NK-92 treated with Interleukin-12 subunit alpha and Interleukin-12 subunit beta, amount 100 ng/mL, for 24 hours (cell line): ENCODE results near the gene HMHB1.

Experiments
- DNase-seq: peaks from one replicate; lab custom pipeline; 2025; lab: John Stamatoyannopoulos, UW

HMHB1 gene

DNA sequence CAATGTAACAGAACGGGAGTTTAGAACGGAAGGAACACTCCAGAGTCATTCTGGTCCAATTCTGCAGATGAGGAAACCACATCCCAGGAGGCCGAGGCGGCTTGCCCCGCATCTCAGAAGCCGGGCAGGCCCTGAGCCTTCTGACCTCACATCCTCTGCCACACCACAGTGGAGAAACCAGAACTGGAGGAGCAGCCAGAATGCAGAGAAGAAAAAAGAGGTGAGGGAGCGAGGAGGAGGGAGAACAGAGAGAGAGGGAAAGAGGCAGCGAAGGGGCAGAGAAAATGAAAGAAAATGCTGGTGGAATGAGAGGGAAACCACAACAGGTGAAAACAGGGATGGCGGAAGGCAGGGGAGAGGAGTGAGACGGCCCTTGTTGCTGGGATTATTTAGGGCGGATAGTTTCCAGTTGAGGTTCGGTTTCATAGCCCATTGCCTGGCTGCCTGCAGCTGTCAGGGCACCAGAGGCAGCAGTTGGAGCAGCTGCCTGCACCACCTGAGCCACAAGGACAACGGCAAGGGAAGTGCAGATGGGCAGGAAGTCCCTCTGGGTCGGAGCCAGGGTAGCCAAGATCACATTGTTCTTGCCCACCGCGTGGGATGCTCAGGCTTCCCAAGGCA lies at the start of gene HMHB1:
Gene HMHB1 (plus strand): TSS at position 77 of the 621 bp plus-strand sequence.
- no peak for DNase-seq

GRCh38 chr5:143762636-143763220 lies 49.2 kb upstream of the HMHB1 start:
- no peak for DNase-seq

DNA sequence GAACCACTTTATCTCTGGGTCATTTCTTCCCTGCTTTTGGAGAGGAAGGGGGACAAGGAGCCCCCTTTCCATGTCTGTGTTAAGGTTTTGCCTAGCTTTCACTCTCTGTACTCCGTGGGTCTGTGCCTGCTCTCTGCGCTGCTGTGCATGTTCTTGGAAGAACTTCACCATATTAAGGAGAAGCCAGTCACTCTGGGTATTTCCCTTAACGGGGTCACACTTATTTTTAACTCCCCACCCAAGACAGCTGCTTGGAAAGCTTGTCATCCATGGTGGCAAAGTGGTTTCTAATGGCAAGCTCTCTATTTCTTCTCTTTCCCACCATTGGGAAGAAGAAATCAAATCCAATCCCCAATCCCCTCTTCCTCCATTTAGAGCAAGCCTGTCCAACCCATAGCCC lies 44.8 kb upstream of the HMHB1 start:
- no peak for DNase-seq

DNA sequence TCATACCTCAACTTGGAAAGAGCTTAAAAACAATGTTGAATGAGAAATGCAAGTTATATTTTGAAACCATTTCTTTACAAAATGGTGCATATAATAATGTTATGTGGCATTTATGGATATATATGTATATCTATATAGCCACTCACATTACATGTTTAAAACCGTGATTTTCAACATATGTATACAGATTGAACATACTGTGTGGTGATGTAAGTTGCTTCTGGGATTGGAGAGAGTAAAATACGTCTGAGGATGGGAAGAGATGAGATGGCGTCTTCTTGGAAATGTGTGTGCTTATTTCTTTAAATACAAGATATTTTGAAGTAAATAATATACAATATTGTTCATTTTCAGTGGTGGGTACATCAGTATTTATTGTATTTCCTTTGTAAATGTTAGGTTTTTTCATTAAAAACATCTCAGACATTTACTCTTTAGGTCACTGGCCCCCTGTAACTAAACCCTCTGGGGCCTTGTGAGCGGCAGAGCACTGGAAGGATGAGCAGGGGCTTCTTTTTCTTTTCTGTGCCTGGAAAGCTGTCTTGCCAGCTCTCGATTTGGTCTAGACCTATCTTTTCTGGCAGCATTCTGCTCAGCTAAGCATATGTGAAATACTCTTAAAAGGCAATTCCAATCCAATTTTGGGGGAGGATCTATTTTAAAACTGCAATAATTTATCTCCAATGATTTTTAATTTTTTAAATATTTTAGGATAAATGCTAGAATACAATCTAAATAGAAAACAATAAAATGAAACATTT lies 42.8 kb upstream of the HMHB1 start:
- no peak for DNase-seq

GRCh38 chr5:143770450-143770849 lies 41.5 kb upstream of the HMHB1 start:
- no peak for DNase-seq

DNA sequence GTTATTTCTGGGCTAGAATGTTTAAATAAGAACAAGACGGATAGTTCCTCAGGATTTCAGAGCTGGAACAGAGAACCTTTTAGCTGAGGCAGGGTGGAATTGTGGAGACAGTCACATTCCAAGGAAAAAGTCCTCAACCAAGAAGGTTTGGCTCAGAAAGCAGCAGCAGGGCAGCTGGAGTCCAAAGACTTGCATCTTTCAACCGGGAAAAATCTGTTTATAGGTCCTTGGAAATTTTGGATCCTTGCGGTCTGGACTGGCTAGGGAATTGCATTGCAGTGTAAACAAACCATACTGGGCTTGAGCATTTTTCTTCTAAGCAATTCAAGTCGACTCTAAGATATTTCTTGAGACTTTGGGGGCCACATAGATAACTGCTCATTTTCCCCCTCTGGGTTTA lies 40.8 kb upstream of the HMHB1 start:
- no peak for DNase-seq

- no peak for DNase-seq
Observed at GRCh38 chr5:143771602-143772001, 40.4 kb upstream of the HMHB1 start.

- DNase-seq: no peak
Observed at GRCh38 chr5:143772621-143773020, 39.3 kb upstream of the HMHB1 start.

DNA sequence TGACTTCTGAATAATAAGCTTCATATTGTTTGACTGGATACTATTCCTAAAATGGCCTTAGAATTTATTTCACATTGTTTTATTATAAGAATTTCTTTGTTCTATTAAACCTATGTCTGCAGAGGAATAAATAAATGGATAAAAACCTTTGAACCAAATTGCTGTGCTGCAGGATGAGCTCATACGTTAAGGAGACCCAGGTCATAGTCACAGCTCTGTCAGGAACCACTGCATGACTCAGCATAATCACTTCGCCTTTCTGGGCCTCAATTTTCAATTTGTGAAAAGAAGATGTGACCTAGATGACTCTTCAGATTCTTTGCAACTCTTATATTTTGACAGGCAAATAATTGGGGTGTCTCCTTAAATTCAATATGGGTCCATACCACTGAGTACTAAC lies 36.7 kb upstream of the HMHB1 start:
- DNase-seq: peak; percentile 6

DNA sequence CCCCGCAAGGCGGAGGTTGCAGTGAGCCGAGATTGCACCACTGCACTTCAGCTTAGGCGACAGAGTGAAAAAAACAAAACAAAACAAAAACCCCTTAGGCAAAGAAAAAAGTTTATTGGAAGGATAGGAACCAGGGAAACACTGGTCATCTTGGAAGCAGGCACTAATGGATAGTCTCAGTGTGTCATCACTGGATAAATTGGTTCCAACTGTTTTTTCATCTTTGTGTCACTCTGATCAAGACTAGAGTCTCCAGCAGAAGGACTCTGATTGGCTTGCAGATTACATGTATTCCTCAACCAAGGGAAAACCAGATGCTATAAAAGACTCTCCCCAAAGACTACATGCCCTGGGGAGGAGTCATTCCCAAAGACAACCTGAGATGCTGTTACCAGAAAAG lies 35.0 kb upstream of the HMHB1 start:
- no peak for DNase-seq

- DNase-seq: no peak
Observed at GRCh38 chr5:143779506-143779905, 32.5 kb upstream of the HMHB1 start.

DNA sequence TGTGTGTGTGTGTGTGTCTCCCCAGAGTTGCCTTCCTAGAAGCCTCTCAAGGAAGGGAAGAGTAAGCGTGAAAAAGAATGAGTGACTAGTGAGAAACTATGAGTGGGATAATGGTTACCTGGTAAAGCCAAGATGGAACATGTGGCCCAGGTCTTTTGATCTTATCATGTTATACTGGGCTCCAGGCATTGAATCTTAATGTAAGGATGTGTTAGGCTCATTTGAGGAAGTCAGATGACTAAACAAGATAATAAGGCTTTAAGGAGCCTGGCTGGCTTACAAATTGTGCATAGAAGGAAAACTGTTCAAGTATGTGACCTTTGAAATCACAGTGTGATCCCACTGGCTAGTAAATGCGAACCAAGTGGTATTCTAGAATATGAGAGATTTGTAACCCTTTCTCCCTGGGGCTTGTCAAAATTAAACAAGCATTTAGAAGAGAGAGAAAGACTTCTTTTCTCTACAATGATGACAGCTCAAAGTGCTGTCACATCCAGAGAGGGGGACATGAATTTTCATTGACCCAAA lies 29.9 kb upstream of the HMHB1 start:
- no peak for DNase-seq

GRCh38 chr5:143782588-143783386 lies 29.2 kb upstream of the HMHB1 start:
- no peak for DNase-seq

GRCh38 chr5:143788401-143788800 lies 23.6 kb upstream of the HMHB1 start:
- DNase-seq: no peak

DNA sequence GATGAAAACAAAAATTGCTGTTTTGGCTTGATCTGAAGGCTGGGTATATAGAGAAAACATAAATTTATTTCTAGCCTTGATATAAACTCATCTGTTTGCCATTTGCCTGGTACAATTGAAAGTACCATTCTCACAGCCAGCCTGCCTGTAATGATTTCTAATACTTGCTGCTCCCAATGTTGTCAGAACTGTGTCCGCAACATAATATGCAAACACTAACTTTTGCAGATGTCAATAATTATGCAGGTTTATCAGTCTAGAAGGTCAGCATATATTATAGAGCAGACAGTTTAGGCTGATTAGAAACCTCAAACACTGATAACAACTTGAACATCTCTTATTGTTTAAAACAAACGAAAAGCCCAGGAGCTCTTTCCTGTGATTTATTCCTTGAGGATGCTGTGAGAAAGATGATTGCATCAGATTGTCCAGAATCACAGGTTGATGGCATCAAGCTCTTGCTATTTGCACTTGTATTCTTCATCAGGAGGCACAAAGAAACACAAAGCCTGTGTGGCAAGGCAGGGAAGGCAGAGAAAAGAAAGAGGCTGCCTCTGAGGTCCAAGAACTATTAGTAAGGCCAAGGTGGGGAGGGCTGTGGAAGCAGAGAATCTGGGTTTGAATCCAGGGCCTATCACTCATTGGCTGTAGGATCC lies 21.4 kb upstream of the HMHB1 start:
- DNase-seq: no peak

DNA sequence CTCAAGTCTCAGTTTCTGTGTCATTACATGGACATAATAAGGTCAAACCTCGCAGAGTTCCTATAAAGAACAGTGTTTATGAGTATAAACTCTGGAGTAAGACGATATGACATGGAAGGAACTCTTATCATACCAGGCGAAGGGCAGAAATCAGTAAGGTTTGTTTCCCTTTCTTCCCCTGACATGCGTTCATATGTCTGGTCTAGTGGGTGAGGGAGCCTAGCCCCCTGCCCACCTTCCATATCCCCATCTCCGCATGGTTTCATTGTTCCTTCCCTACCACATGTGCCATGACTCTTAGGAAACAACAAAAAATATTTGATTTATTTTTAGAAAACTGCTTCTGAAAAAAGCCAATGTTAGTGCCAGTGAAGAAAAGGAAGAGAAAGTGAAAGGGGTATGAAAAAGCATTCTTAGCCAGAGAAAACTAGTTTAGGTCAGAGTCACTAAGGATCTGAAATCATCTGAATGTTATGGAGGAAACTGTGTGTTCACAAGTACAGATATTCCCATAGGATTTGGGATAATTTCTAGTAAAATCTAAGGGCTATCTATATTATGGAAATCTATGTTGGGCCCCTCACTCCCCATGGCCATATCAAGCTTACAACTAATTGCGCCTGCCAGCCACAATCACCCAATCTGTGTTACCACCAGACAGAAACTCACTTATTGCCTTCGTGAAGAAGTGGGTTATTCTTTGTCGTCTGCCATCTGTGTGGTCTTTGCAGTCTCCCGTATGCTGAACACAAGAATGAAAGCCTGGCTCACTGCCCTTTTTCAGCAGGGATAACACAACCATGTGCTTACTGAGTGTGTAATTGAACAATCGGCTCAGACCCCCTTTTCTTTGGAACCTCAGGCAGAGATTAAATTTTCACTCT lies 19.9 kb upstream of the HMHB1 start:
- no peak for DNase-seq

DNA sequence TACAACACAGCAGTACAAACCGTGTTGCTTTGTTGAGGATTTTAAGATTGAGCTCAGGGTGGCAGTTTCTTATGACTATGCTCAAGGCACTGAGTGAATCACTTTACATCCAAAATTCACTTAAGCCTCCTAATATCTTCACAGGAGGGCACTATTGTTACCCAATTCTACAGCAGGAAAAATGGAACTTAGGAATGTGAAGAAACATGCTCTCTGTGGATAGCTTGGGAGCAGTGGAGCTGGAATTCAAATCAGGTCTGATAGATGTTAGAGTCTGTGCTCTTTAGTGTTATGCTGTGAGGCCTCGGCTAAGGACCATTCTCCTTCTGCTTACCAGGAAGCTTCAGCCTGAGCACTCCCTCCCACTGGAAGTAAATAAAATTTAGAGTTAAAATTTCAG lies 18.7 kb upstream of the HMHB1 start:
- DNase-seq: no peak

- no peak for DNase-seq
Observed at GRCh38 chr5:143796125-143796524, 15.8 kb upstream of the HMHB1 start.

GRCh38 chr5:143796753-143797152 lies 15.2 kb upstream of the HMHB1 start:
- DNase-seq: no peak

GRCh38 chr5:143800715-143801114 lies 11.2 kb upstream of the HMHB1 start:
- no peak for DNase-seq
